Measurements from ENCODE around the gene TEKT1.
"Not testable (repeated sequence)": the region's sequence is repeated elsewhere in the genome, so short reads cannot be mapped to it uniquely, and the experiment has no call there.

GRCh38 chr17:6846138-6846537, 14.6 kb upstream of the TEKT1 start:
- TF ChIP-seq, protein P1, sequence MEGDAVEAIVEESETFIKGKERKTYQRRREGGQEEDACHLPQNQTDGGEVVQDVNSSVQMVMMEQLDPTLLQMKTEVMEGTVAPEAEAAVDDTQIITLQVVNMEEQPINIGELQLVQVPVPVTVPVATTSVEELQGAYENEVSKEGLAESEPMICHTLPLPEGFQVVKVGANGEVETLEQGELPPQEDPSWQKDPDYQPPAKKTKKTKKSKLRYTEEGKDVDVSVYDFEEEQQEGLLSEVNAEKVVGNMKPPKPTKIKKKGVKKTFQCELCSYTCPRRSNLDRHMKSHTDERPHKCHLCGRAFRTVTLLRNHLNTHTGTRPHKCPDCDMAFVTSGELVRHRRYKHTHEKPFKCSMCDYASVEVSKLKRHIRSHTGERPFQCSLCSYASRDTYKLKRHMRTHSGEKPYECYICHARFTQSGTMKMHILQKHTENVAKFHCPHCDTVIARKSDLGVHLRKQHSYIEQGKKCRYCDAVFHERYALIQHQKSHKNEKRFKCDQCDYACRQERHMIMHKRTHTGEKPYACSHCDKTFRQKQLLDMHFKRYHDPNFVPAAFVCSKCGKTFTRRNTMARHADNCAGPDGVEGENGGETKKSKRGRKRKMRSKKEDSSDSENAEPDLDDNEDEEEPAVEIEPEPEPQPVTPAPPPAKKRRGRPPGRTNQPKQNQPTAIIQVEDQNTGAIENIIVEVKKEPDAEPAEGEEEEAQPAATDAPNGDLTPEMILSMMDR (IDR thresholded peaks at IDR 0.05) = not testable (repeated sequence)
- not testable (repeated sequence) for TF ChIP-seq POLR2A (IDR thresholded peaks at IDR 0.05)
